ENCODE measurements around the gene HES7. TPM values are rescaled to one million over a fixed set of nuclear protein-coding genes. Genes with fewer than 3 reads are reported as not detected.

The HES7 gene
- total and polyA plus RNA-seq, 9 of the 15 experiments (the other 6 are each of a cell fraction or from before 2014, with no cell fraction given): 0.03 to 1.7 (median 0.14) TPM; not detected in 1

GRCh38 chr17:8072341-8072728, 51.6 kb downstream of the HES7 start (continued):
- TF ChIP-seq ZNF398 (CRISPR knock-in tag; IDR thresholded peaks at IDR 0.05): no peak
- TF ChIP-seq ELF2 (CRISPR knock-in tag; IDR thresholded peaks at IDR 0.05): no peak
- TF ChIP-seq ARID1B (IDR thresholded peaks at IDR 0.05): no peak

- 53% methylated on average over 12 of the region's 12 CpGs for WGBS (ENCODE audit: insufficient coverage, low coverage, missing lambda C conversion rate)
- Histone ChIP-seq H3K27ac (ENCODE audit: extremely low read depth, low read depth, low read length) (no peak overlapping the region), H3K4me2 (ENCODE audit: insufficient read depth, low read length) (no peak overlapping the region), H3K36me3 (ENCODE audit: control insufficient read depth, insufficient read depth, low read length) (no peaks in the 10 kb centered on the region), H3K9me3 (replicated peaks; ENCODE audit: control insufficient read depth, insufficient read depth, low read depth, low read length) (no peaks in the 10 kb centered on the region), H3K9me1 (ENCODE audit: control insufficient read depth, insufficient read depth, low read length) (no peaks in the 10 kb centered on the region), H2AFZ (ENCODE audit: low read depth, low read length) (no peak overlapping the region), H4K20me1 (replicated peaks; ENCODE audit: control insufficient read depth, insufficient read depth, low read length) (no peaks in the 10 kb centered on the region), H3K4me1 (replicated peaks in 1 of 2; ENCODE audit: control insufficient read depth in 2 of 2, insufficient read depth in 2 of 2, low read length in 2 of 2) (peaks cover 5 to 24% of the 10 kb centered on the region in 2 experiments; a peak in 3 of 5 replicates), H3K4me3 (no peak overlapping the region), H3K9ac (ENCODE audit: insufficient read depth in 1 of 2, low read depth in 2 of 2, low read length in 2 of 2) (no peak overlapping the region), H3K27me3 (ENCODE audit: control insufficient read depth in 2 of 2, insufficient read depth in 2 of 2, low read length in 2 of 2) (peaks cover 0 to 25% of the 10 kb centered on the region in 2 experiments; a peak in 3 of 5 replicates), H3K79me2 (ENCODE audit: control insufficient read depth, insufficient read depth, low read length) (no peaks in the 10 kb centered on the region)
- ATAC-seq: no peak
- BruUV-seq (replicated peaks): no TSS peak
- TF ChIP-seq THRB (CRISPR knock-in tag; conservative IDR thresholded peaks at IDR 0.05) (no peak), HDAC3 (IDR thresholded peaks at IDR 0.05; ENCODE audit: borderline replicate concordance, partially characterized antibody) (no peak), XRCC4 (IDR thresholded peaks at IDR 0.05; ENCODE audit: extremely low read depth, insufficient read depth, insufficient read length) (no peak), BMI1 (IDR thresholded peaks at IDR 0.05; ENCODE audit: low read length) (no peak)
- in situ Hi-C loops (cut with MboI): loop anchor here (25.0 kb wide), 2 partner anchors 716 to 916 kb away; partner anchors contain the start of gene MFSD6L
- ChIA-PET CTCF (ENCODE audit: low intra/inter-chr PET ratio) (interaction anchor here (0.6 kb wide), 1 partner anchor 194 kb away, joined by 3 read pairs; no protein-coding TSS in a partner anchor), POLR2A (interaction anchor here (0.6 to 2.0 kb wide), 4 partner anchors 9 to 382 kb away, joined by 3 to 5 read pairs (median 4); no protein-coding TSS in a partner anchor)
- FAIRE-seq: no peak
- no peak for DNase-seq (ENCODE audit: extremely low read depth in 1 of 4, low spot score in 3 of 4)
- intact Hi-C loops (cut with micrococcal nuclease): loop anchor here (5.0 kb wide), 1 partner anchor 41 kb away; no protein-coding TSS in a partner anchor
Observed at GRCh38 chr17:8071496-8071895, 52.4 kb downstream of the HES7 start.

Small RNA genes within 50 kb of the gene (microRNA-seq; reads per million reads assigned to microRNA genes)
- gene MIR4314 (ENCODE audit: borderline microRNAs expressed): not detected
- 0.27 reads per million for gene MIR6883 (ENCODE audit: borderline microRNAs expressed)

Small RNA genes within 50 kb of the gene (small RNA-seq; reads per million reads assigned to genes)
- gene MIR4314: not detected

Other genes starting within 250 kb of the HES7 start
Only the 7 nearest of the 20 such genes appear.
- not detected in 2 replicates for gene ALOX15B, start 85.0 kb downstream of the HES7 start, total RNA-seq (2014; rRNA removed)
- not detected in 2 replicates for gene ALOX15B, start 85.0 kb downstream of the HES7 start, total RNA-seq (2014; rRNA removed; fragmentation: Illumina TruSeq; extraction: Trizol)
- gene ALOX15B, start 85.0 kb downstream of the HES7 start, total RNA-seq (2015; rRNA removed; fragmentation: Illumina TruSeq; extraction: Trizol): not detected in 2 replicates
- 0.04 and 0.07 TPM in 2 replicates for gene ALOX15B, start 85.0 kb downstream of the HES7 start, total RNA-seq (2021)
- not detected in 2 replicates for gene ALOX15B, start 85.0 kb downstream of the HES7 start, polyA plus RNA-seq (2011; rRNA removed)
- gene ALOX15B, start 85.0 kb downstream of the HES7 start, polyA plus RNA-seq (2014; fragmentation: Illumina TruSeq; extraction: Trizol): not detected in 2 replicates
- not detected for gene ALOX15B, start 85.0 kb downstream of the HES7 start, polyA plus RNA-seq (2014; fragmentation: Nextera tagmentation; extraction: Ambion mirVana)
- gene ALOX15B, start 85.0 kb downstream of the HES7 start, polyA plus RNA-seq (2014; rRNA removed): not detected in 2 replicates
- gene ALOX12B, start 36.4 kb downstream of the HES7 start, total RNA-seq (2014; rRNA removed): not detected in 2 replicates
- gene ALOX12B, start 36.4 kb downstream of the HES7 start, total RNA-seq (2014; rRNA removed; fragmentation: Illumina TruSeq; extraction: Trizol): not detected in 2 replicates
- gene ALOX12B, start 36.4 kb downstream of the HES7 start, total RNA-seq (2015; rRNA removed; fragmentation: Illumina TruSeq; extraction: Trizol): not detected in 2 replicates
- not detected in 2 replicates for gene ALOX12B, start 36.4 kb downstream of the HES7 start, total RNA-seq (2021)
- gene ALOX12B, start 36.4 kb downstream of the HES7 start, polyA plus RNA-seq (2011; rRNA removed): not detected in 2 replicates
- not detected in 2 replicates for gene ALOX12B, start 36.4 kb downstream of the HES7 start, polyA plus RNA-seq (2014; fragmentation: Illumina TruSeq; extraction: Trizol)
- gene ALOX12B, start 36.4 kb downstream of the HES7 start, polyA plus RNA-seq (2014; fragmentation: Nextera tagmentation; extraction: Ambion mirVana): not detected
- not detected in 2 replicates for gene ALOX12B, start 36.4 kb downstream of the HES7 start, polyA plus RNA-seq (2014; rRNA removed)
- not detected in 2 replicates for gene ALOXE3, start 5.6 kb downstream of the HES7 start, total RNA-seq (2014; rRNA removed)
- not detected in 2 replicates for gene ALOXE3, start 5.6 kb downstream of the HES7 start, total RNA-seq (2014; rRNA removed; fragmentation: Illumina TruSeq; extraction: Trizol)
- gene ALOXE3, start 5.6 kb downstream of the HES7 start, total RNA-seq (2015; rRNA removed; fragmentation: Illumina TruSeq; extraction: Trizol): 0.04 TPM in 1 of 2 replicates, not detected in the other
- gene ALOXE3, start 5.6 kb downstream of the HES7 start, total RNA-seq (2021): not detected in 2 replicates
- gene ALOXE3, start 5.6 kb downstream of the HES7 start, polyA plus RNA-seq (2011; rRNA removed): not detected in 2 replicates
- not detected in 2 replicates for gene ALOXE3, start 5.6 kb downstream of the HES7 start, polyA plus RNA-seq (2014; fragmentation: Illumina TruSeq; extraction: Trizol)
- not detected for gene ALOXE3, start 5.6 kb downstream of the HES7 start, polyA plus RNA-seq (2014; fragmentation: Nextera tagmentation; extraction: Ambion mirVana)
- gene ALOXE3, start 5.6 kb downstream of the HES7 start, polyA plus RNA-seq (2014; rRNA removed): 0.04 TPM in 1 of 2 replicates, not detected in the other
- gene PER1, start 28.3 kb upstream of the HES7 start, total RNA-seq (2014; rRNA removed): 4.5 and 10.5 TPM in 2 replicates
- gene PER1, start 28.3 kb upstream of the HES7 start, total RNA-seq (2014; rRNA removed; fragmentation: Illumina TruSeq; extraction: Trizol): 1.3 and 2.1 TPM in 2 replicates
- 1.6 and 2.0 TPM in 2 replicates for gene PER1, start 28.3 kb upstream of the HES7 start, total RNA-seq (2015; rRNA removed; fragmentation: Illumina TruSeq; extraction: Trizol)
- gene PER1, start 28.3 kb upstream of the HES7 start, total RNA-seq (2021): 24.4 and 26.0 TPM in 2 replicates
- 3.4 and 11.1 TPM in 2 replicates for gene PER1, start 28.3 kb upstream of the HES7 start, polyA plus RNA-seq (2011; rRNA removed)
- gene PER1, start 28.3 kb upstream of the HES7 start, polyA plus RNA-seq (2014; fragmentation: Illumina TruSeq; extraction: Trizol): 6.7 and 11.2 TPM in 2 replicates
- gene PER1, start 28.3 kb upstream of the HES7 start, polyA plus RNA-seq (2014; fragmentation: Nextera tagmentation; extraction: Ambion mirVana): under 1 TPM; 0.13 to 0.25 TPM
- 11.0 TPM in 2 replicates for gene PER1, start 28.3 kb upstream of the HES7 start, polyA plus RNA-seq (2014; rRNA removed)
- gene VAMP2, start 38.8 kb upstream of the HES7 start, total RNA-seq (2014; rRNA removed): 5.9 and 6.0 TPM in 2 replicates
- gene VAMP2, start 38.8 kb upstream of the HES7 start, total RNA-seq (2014; rRNA removed; fragmentation: Illumina TruSeq; extraction: Trizol): 4.8 and 5.5 TPM in 2 replicates
- 4.4 and 4.9 TPM in 2 replicates for gene VAMP2, start 38.8 kb upstream of the HES7 start, total RNA-seq (2015; rRNA removed; fragmentation: Illumina TruSeq; extraction: Trizol)
- gene VAMP2, start 38.8 kb upstream of the HES7 start, total RNA-seq (2021): 17.5 and 23.4 TPM in 2 replicates
- 13.4 and 22.8 TPM in 2 replicates for gene VAMP2, start 38.8 kb upstream of the HES7 start, polyA plus RNA-seq (2011; rRNA removed)
- 28.1 and 31.8 TPM in 2 replicates for gene VAMP2, start 38.8 kb upstream of the HES7 start, polyA plus RNA-seq (2014; fragmentation: Illumina TruSeq; extraction: Trizol)
- gene VAMP2, start 38.8 kb upstream of the HES7 start, polyA plus RNA-seq (2014; fragmentation: Nextera tagmentation; extraction: Ambion mirVana): 1 to 10 TPM; 2.3 to 3.2 TPM
- 22.9 and 23.3 TPM in 2 replicates for gene VAMP2, start 38.8 kb upstream of the HES7 start, polyA plus RNA-seq (2014; rRNA removed)
- gene TMEM107, start 52.3 kb upstream of the HES7 start, total RNA-seq (2014; rRNA removed): 11.4 and 15.5 TPM in 2 replicates
- gene TMEM107, start 52.3 kb upstream of the HES7 start, total RNA-seq (2014; rRNA removed; fragmentation: Illumina TruSeq; extraction: Trizol): 24.0 and 28.1 TPM in 2 replicates
- gene TMEM107, start 52.3 kb upstream of the HES7 start, total RNA-seq (2015; rRNA removed; fragmentation: Illumina TruSeq; extraction: Trizol): 16.8 and 16.9 TPM in 2 replicates
- 16.3 and 16.8 TPM in 2 replicates for gene TMEM107, start 52.3 kb upstream of the HES7 start, total RNA-seq (2021)
- 23.1 and 26.2 TPM in 2 replicates for gene TMEM107, start 52.3 kb upstream of the HES7 start, polyA plus RNA-seq (2011; rRNA removed)
- 7.1 and 9.7 TPM in 2 replicates for gene TMEM107, start 52.3 kb upstream of the HES7 start, polyA plus RNA-seq (2014; fragmentation: Illumina TruSeq; extraction: Trizol)
- gene TMEM107, start 52.3 kb upstream of the HES7 start, polyA plus RNA-seq (2014; fragmentation: Nextera tagmentation; extraction: Ambion mirVana): 10 to 100 TPM; 17.4 to 19.5 TPM
- gene TMEM107, start 52.3 kb upstream of the HES7 start, polyA plus RNA-seq (2014; rRNA removed): 12.5 and 16.7 TPM in 2 replicates
- gene BORCS6, start 66.1 kb upstream of the HES7 start, total RNA-seq (2014; rRNA removed): 7.4 and 8.6 TPM in 2 replicates
- 0.61 and 1.1 TPM in 2 replicates for gene BORCS6, start 66.1 kb upstream of the HES7 start, total RNA-seq (2014; rRNA removed; fragmentation: Illumina TruSeq; extraction: Trizol)
- 2.6 and 2.7 TPM in 2 replicates for gene BORCS6, start 66.1 kb upstream of the HES7 start, total RNA-seq (2015; rRNA removed; fragmentation: Illumina TruSeq; extraction: Trizol)
- 5.4 and 6.5 TPM in 2 replicates for gene BORCS6, start 66.1 kb upstream of the HES7 start, total RNA-seq (2021)
- 2.3 and 2.9 TPM in 2 replicates for gene BORCS6, start 66.1 kb upstream of the HES7 start, polyA plus RNA-seq (2011; rRNA removed)
- gene BORCS6, start 66.1 kb upstream of the HES7 start, polyA plus RNA-seq (2014; fragmentation: Illumina TruSeq; extraction: Trizol): 1.7 and 2.5 TPM in 2 replicates
- gene BORCS6, start 66.1 kb upstream of the HES7 start, polyA plus RNA-seq (2014; fragmentation: Nextera tagmentation; extraction: Ambion mirVana): under 1 TPM; 0.01 to 0.08 TPM
- gene BORCS6, start 66.1 kb upstream of the HES7 start, polyA plus RNA-seq (2014; rRNA removed): 3.5 and 4.1 TPM in 2 replicates

Measured in K562 (cell line).